ENCODE measurements around the gene TUBGCP3.

The TUBGCP3 gene

DNA sequence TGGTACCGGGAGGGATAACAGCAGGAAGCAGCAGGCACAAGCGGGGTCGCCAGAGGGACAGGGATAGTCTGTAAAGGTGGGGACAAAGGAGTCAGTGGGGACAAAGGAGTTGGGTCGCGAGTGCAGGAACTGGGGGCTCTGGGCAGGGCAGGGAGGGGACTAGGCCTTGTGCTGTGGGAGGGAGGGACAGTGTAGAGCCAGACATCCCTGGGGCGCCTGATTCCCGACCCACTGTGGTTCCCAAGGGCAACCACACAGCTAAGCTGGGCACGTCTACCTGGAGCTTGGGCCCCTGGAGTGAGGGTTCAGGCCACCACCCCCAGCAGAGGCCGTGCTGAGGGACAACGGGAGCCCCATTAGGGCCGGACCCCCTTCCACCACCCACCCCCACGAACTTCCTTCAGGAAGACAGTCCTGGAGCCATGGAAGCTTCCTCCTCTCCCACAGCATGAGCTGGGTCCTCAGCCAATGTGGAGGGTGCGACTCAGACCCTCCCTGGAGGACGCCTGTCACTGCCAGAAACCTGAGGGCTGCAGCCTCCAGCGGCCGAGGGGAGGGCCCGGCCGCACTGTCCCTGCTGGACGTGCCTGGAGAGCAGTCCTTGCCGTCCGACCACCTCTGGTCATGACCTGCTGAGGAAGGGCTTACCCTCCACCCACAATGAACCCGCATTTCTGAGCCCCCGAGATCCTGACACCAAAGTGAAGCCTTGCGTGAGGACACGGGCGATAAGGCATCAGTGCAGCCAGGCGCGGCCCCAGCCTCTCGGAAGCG, 133.9 kb downstream of the TUBGCP3 start:
- H3F3A ChIP-seq (ENCODE audit: insufficient read depth), result no peaks in the 10 kb centered on the region
- H3K36me3 ChIP-seq (ENCODE audit: low read length), result no peaks in the 10 kb centered on the region
- H3K9me2 ChIP-seq (replicated peaks; ENCODE audit: insufficient read depth, low read length), result no peaks in the 10 kb centered on the region
- H4K20me1 ChIP-seq (ENCODE audit: low read depth, low read length), result no peaks in the 10 kb centered on the region
- H3K27me3 ChIP-seq (ENCODE audit: low read length), result no peaks in the 10 kb centered on the region
- TF ChIP-seq EZH2phosphoT487 (conservative IDR thresholded peaks at IDR 0.05; ENCODE audit: low read length) (no peak), CTCF (IDR thresholded peaks at IDR 0.05; ENCODE audit: insufficient read depth, low read length, poor library complexity, severe bottlenecking) (no peak)
- no peak overlapping the region for H3K4me3 ChIP-seq (ENCODE audit: insufficient read depth, low read length, poor library complexity, severe bottlenecking)
- no peak overlapping the region for H3K27ac ChIP-seq (ENCODE audit: low read depth, low read length)
- H3K79me2 ChIP-seq (ENCODE audit: insufficient read depth, low read length), result no peaks in the 10 kb centered on the region
- no peak overlapping the region for H2AFZ ChIP-seq (ENCODE audit: low read depth, low read length, severe bottlenecking)
- no peaks in the 10 kb centered on the region for H3K9me3 ChIP-seq (ENCODE audit: insufficient read depth, low read length)
- H3K9ac ChIP-seq (ENCODE audit: low read length), result no peak overlapping the region
- H3K4me2 ChIP-seq (ENCODE audit: low read depth, low read length, poor library complexity, severe bottlenecking), result no peak overlapping the region

DNA sequence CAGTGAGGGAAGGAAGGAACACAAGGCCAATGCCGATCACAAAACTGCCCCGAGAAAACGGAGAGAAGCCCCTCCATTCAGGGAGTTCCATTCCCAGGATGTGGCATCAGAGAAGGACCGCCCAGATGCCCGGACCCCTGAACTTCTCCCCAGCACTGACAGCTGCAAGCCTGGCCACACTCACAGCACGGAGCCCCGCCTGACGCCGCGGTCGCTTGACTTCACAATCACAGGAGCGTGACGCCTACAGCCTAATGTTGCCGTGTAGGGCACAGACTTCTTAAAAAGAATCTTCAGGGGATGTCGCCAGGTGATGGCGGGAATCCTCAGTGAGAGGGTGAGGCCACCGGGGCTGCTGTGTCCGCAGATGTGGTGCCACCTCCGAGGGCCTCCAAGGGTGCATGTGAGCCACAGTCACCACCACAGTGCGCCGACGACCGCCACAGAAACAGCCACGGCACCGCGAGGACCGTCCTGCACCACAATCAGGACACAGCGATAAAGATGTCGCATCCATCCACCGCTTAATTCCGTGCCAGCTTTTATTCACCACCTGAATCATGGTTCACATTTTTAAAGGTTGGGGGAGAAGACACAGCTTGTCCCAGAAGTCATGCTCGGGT, 134.6 kb downstream of the TUBGCP3 start:
- Histone ChIP-seq H4K20me1 (ENCODE audit: low read depth, low read length) (no peaks in the 10 kb centered on the region), H3K36me3 (ENCODE audit: low read length) (no peaks in the 10 kb centered on the region), H3K4me3 (ENCODE audit: insufficient read depth, low read length, poor library complexity, severe bottlenecking) (no peak overlapping the region), H2AFZ (ENCODE audit: low read depth, low read length, severe bottlenecking) (no peak overlapping the region), H3K4me2 (ENCODE audit: low read depth, low read length, poor library complexity, severe bottlenecking) (no peak overlapping the region), H3F3A (ENCODE audit: insufficient read depth) (no peaks in the 10 kb centered on the region), H3K27ac (ENCODE audit: low read depth, low read length) (no peak overlapping the region), H3K27me3 (ENCODE audit: low read length) (no peaks in the 10 kb centered on the region), H3K9me2 (replicated peaks; ENCODE audit: insufficient read depth, low read length) (no peaks in the 10 kb centered on the region), H3K9me3 (ENCODE audit: insufficient read depth, low read length) (no peaks in the 10 kb centered on the region), H3K79me2 (ENCODE audit: insufficient read depth, low read length) (no peaks in the 10 kb centered on the region), H3K9ac (ENCODE audit: low read length) (no peak overlapping the region)
- TF ChIP-seq EZH2phosphoT487 (conservative IDR thresholded peaks at IDR 0.05; ENCODE audit: low read length), result no peak

DNA sequence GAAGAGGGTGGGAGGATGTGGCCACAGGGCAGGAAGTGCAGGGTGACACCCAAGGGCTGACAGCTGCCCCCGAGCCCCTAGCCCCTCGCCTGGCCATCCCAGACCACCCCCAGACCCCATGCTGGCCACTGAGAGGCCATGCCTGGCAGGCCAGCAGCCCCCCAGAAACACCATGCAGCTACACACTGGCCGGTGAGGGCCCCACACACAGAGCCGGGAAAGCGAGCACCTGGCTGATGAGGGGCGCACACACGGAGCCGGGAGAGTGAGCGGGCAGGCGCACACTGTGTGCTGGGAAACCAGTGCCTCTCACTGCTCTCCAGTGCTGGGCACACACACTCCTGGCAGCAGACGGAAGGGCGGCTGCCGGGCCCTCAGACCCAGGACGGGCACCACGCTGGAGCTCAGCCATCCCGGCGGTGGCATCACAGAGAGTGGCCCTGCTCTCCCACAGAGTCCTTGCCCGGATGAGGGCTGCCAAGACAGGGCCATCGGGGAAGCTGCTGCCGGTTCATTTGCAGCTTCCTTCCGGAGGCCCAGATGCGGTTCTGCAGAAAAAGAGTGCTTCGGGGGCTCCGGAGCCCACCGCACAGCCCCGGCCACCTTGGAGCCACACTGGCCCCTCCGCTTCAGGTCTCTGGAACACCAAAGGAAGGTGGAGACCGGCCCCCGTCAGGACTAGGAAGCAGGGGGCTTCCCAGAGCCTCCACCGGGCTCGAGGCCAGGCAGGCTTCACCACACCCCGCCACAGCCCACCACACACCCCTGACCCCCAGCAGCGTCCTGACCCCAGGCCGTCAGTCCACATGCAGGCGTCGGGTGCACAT, 135.4 kb downstream of the TUBGCP3 start:
- TF ChIP-seq EZH2phosphoT487 (conservative IDR thresholded peaks at IDR 0.05; ENCODE audit: low read length), result no peak
- no peak for TF ChIP-seq CTCF (IDR thresholded peaks at IDR 0.05; ENCODE audit: insufficient read depth, low read length, poor library complexity, severe bottlenecking)
- H3F3A ChIP-seq (ENCODE audit: insufficient read depth), result no peaks in the 10 kb centered on the region
- no peak overlapping the region for H2AFZ ChIP-seq (ENCODE audit: low read depth, low read length, severe bottlenecking)
- H3K36me3 ChIP-seq (ENCODE audit: low read length), result no peaks in the 10 kb centered on the region
- H3K27me3 ChIP-seq (ENCODE audit: low read length), result no peaks in the 10 kb centered on the region
- H3K9ac ChIP-seq (ENCODE audit: low read length), result no peak overlapping the region
- H4K20me1 ChIP-seq (ENCODE audit: low read depth, low read length), result no peaks in the 10 kb centered on the region
- H3K27ac ChIP-seq (ENCODE audit: low read depth, low read length), result no peak overlapping the region
- no peaks in the 10 kb centered on the region for H3K9me2 ChIP-seq (replicated peaks; ENCODE audit: insufficient read depth, low read length)
- H3K4me2 ChIP-seq (ENCODE audit: low read depth, low read length, poor library complexity, severe bottlenecking), result no peak overlapping the region
- H3K4me3 ChIP-seq (ENCODE audit: insufficient read depth, low read length, poor library complexity, severe bottlenecking), result no peak overlapping the region
- H3K9me3 ChIP-seq (ENCODE audit: insufficient read depth, low read length), result no peaks in the 10 kb centered on the region
- H3K79me2 ChIP-seq (ENCODE audit: insufficient read depth, low read length), result no peaks in the 10 kb centered on the region

All from SU-DHL-6 (cell line).